Measurements from ENCODE around the gene SEMA5A. TPM values are rescaled to one million over a fixed set of nuclear protein-coding genes. Genes with fewer than 3 reads are reported as not detected.

The SEMA5A gene
- polyA plus RNA-seq, 1 donor (not counting 4 experiments of a cell fraction or from before 2014, with no cell fraction given) = 0.16 TPM

DNA sequence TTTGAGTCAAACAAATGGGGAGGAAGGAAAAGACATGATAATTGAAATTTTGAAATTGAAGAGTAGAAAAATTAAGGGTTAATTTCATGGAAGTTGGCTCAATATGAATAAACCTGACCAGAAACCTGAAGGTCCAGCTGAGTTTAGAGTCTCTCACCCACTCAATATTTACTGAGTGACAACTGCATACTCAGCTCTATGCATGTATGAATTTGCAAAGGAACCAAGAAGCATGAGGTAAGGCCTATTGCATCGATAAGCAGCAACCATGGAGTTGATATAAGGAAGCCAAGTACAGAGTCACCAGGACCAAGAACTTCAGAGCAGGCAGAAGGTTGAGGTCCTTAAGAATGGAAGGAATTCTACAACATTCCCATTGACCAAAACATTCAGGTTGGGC lies 163.4 kb downstream of the SEMA5A start:
- H3K79me2 ChIP-seq (ENCODE audit: control insufficient read depth, insufficient read depth, low read length) = no peaks in the 10 kb centered on the region
- H3K36me3 ChIP-seq (ENCODE audit: control insufficient read depth in 2 of 2, extremely low read depth in 1 of 2, insufficient read depth in 2 of 2, low read length in 2 of 2) = no peaks in the 10 kb centered on the region
- dilution Hi-C loops (cut with MboI; ENCODE audit: extremely low pct_ligation_motif_present, low sequenced_read_pairs) = no loop called here
- DNase-seq (ENCODE audit: low read depth, low spot score) (no peak), FAIRE-seq (no peak)
- H3K9ac ChIP-seq (ENCODE audit: control insufficient read depth, extremely low read depth, insufficient read depth, low read length) = no peak overlapping the region
- no peaks in the 10 kb centered on the region for H3K9me1 ChIP-seq (ENCODE audit: control insufficient read depth, extremely low read depth, insufficient read depth, low read length)
- H3K4me2 ChIP-seq (ENCODE audit: control insufficient read depth, extremely low read depth, insufficient read depth, low read depth, low read length) = no peak overlapping the region
- H3K4me3 ChIP-seq (ENCODE audit: control insufficient read depth in 2 of 3, extremely low read depth in 1 of 3, insufficient read depth in 2 of 3, low read depth in 1 of 3, low read length in 3 of 3) = no peak overlapping the region
- H2AFZ ChIP-seq (ENCODE audit: control insufficient read depth, low read length) = no peak overlapping the region
- H4K20me1 ChIP-seq (ENCODE audit: control insufficient read depth, extremely low read depth, insufficient read depth, low read length) = no peaks in the 10 kb centered on the region
- no peaks in the 10 kb centered on the region for H3K27me3 ChIP-seq (ENCODE audit: control insufficient read depth, extremely low read depth, insufficient read depth, low read length)
- no peaks in the 10 kb centered on the region for H3K9me3 ChIP-seq (ENCODE audit: control insufficient read depth, low read depth, low read length)
- no peak overlapping the region for H3K27ac ChIP-seq (ENCODE audit: control insufficient read depth, insufficient read depth, low read length)
- no peaks in the 10 kb centered on the region for H3K4me1 ChIP-seq (ENCODE audit: control insufficient read depth, extremely low read depth, insufficient read depth, low read length)
- no peak for TF ChIP-seq EZH2 (IDR thresholded peaks at IDR 0.05; ENCODE audit: low read length)
- TF ChIP-seq, protein P1, sequence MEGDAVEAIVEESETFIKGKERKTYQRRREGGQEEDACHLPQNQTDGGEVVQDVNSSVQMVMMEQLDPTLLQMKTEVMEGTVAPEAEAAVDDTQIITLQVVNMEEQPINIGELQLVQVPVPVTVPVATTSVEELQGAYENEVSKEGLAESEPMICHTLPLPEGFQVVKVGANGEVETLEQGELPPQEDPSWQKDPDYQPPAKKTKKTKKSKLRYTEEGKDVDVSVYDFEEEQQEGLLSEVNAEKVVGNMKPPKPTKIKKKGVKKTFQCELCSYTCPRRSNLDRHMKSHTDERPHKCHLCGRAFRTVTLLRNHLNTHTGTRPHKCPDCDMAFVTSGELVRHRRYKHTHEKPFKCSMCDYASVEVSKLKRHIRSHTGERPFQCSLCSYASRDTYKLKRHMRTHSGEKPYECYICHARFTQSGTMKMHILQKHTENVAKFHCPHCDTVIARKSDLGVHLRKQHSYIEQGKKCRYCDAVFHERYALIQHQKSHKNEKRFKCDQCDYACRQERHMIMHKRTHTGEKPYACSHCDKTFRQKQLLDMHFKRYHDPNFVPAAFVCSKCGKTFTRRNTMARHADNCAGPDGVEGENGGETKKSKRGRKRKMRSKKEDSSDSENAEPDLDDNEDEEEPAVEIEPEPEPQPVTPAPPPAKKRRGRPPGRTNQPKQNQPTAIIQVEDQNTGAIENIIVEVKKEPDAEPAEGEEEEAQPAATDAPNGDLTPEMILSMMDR (optimal IDR thresholded peaks at IDR 0.05 in 1 of 3, IDR thresholded peaks at IDR 0.05 in 1 of 3, conservative IDR thresholded peaks at IDR 0.05 in 1 of 3; ENCODE audit: extremely low read depth in 1 of 3, insufficient read depth in 2 of 3, low read length in 3 of 3) = no peak

DNA sequence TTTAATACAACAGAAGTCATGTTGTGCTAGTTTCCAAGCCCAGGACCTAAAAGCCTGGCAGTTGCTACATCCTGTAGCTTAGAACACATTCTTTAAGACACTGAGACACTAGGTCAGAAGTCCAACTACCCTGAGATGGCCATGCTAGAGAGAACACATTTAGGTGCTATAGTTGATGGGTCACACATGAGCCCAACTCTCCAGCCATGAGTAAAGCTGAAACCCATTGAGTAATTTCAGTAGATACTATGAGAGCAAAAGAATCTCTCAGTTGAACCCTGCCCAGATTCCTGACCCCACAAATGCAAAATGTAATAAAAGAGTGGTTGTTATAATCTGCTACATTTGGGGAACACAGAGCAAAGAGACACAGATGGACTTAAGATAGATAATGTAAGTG lies 164.4 kb downstream of the SEMA5A start:
- Histone ChIP-seq H3K36me3 (ENCODE audit: control insufficient read depth in 2 of 2, extremely low read depth in 1 of 2, insufficient read depth in 2 of 2, low read length in 2 of 2) (no peaks in the 10 kb centered on the region), H4K20me1 (ENCODE audit: control insufficient read depth, extremely low read depth, insufficient read depth, low read length) (no peaks in the 10 kb centered on the region), H2AFZ (ENCODE audit: control insufficient read depth, low read length) (no peak overlapping the region), H3K27me3 (ENCODE audit: control insufficient read depth, extremely low read depth, insufficient read depth, low read length) (no peaks in the 10 kb centered on the region), H3K4me1 (ENCODE audit: control insufficient read depth, extremely low read depth, insufficient read depth, low read length) (no peaks in the 10 kb centered on the region), H3K79me2 (ENCODE audit: control insufficient read depth, insufficient read depth, low read length) (no peaks in the 10 kb centered on the region), H3K9ac (ENCODE audit: control insufficient read depth, extremely low read depth, insufficient read depth, low read length) (no peak overlapping the region), H3K4me3 (ENCODE audit: control insufficient read depth in 2 of 3, extremely low read depth in 1 of 3, insufficient read depth in 2 of 3, low read depth in 1 of 3, low read length in 3 of 3) (no peak overlapping the region), H3K9me3 (ENCODE audit: control insufficient read depth, low read depth, low read length) (no peaks in the 10 kb centered on the region), H3K4me2 (ENCODE audit: control insufficient read depth, extremely low read depth, insufficient read depth, low read depth, low read length) (no peak overlapping the region), H3K27ac (ENCODE audit: control insufficient read depth, insufficient read depth, low read length) (no peak overlapping the region), H3K9me1 (ENCODE audit: control insufficient read depth, extremely low read depth, insufficient read depth, low read length) (no peaks in the 10 kb centered on the region)
- FAIRE-seq = no peak
- dilution Hi-C loops (cut with MboI; ENCODE audit: extremely low pct_ligation_motif_present, low sequenced_read_pairs) = no loop called here
- no peak for DNase-seq (ENCODE audit: low read depth, low spot score)
- no peak for TF ChIP-seq EZH2 (IDR thresholded peaks at IDR 0.05; ENCODE audit: low read length)
- TF ChIP-seq, protein P1 (optimal IDR thresholded peaks at IDR 0.05 in 1 of 3, IDR thresholded peaks at IDR 0.05 in 1 of 3, conservative IDR thresholded peaks at IDR 0.05 in 1 of 3; ENCODE audit: extremely low read depth in 1 of 3, insufficient read depth in 2 of 3, low read length in 3 of 3) = no peak

Data from keratinocyte (primary cell).